ENCODE results near the gene GABRG3.

GABRG3 gene

DNA sequence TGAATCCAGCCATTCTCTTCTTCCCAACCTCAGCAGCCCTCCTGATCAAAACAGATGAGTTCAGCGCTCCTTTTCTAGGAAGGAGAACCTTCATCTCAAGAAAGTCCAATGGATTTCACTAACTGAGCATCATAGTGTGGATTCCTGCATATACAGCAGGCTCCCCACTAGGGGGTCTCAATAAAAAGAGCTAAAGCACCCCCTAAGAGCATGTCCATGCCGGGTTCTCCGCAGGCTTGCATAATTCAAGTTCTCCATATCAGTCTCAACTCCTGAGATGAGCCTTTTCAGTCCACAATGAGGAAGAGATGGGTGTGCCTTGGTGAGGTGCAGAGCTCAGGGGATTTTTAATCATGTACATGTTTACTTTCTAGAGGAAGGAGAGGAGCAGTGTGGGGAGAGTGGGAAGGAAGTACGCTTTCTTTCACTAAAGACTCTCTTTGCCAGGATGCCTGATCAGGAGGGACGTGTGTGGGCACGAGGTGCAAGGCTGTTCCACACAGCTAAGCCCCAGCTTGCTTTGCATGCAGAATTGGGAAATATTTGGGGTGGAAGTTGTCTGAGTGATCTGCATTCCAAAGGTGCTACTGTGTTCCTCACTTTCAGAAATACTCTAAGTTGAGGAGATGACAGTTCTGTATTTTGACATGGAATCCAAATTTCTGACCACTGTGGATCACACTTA lies 564.6 kb downstream of the GABRG3 start:
- DNase-seq, result no peak

GRCh38 chr15:27538325-27538724 lies 567.3 kb downstream of the GABRG3 start:
- no peak for DNase-seq

DNA sequence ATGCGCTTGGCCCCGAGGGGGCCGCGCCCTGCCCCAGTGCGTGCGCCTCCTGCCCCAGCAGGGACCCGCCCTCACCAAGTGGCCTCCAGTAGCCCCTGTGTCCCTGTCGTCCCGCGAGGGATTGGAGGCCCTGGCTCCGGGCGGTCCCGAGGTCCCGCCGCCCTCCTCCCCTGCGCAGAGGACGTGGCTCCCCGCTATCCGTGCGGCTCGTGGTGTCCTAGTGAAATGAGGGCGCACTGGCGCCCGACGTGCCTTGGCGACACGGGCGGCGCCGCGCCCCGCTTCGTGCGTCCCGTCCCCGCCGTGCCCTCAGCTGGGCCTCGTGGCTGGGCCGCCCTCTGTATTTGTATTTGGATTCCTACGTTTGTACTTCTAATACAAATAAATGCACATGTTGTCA lies 570.6 kb downstream of the GABRG3 start:
- no peak for DNase-seq

DNA sequence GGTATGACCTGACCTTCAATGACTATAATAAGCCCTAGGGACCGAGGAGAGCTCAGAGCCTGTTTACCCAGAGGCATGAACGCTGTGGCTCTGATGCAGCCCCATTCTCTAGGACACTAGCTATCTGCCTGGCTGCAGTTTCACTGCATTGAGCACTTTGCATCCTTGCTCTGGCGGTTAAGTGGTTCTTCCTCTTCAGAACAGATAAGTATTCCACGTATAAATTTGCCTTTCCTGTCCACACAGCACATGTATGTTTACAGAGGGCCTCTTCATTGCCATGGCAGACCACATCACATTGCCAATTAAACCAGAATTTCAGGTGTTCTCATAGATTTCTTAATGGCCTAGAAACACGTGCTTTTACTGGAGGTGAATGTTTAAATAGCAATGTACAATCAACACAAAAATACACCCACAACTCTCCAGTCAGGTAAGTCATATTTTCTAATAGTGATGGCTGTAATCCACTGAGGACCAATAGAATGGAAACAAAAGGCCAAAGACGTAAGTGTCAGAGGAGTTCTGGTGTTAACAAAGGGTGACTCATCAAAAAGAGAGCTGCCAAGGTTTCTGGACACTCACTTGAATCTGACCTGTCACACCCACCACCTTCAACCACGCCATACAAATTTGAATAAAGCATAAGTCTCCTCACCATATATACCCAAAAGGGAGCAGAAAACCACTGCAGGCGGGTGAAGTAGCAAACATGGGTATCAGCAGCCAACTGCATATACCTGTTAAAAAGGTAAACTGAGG lies 574.7 kb downstream of the GABRG3 start:
- no peak for DNase-seq

DNA sequence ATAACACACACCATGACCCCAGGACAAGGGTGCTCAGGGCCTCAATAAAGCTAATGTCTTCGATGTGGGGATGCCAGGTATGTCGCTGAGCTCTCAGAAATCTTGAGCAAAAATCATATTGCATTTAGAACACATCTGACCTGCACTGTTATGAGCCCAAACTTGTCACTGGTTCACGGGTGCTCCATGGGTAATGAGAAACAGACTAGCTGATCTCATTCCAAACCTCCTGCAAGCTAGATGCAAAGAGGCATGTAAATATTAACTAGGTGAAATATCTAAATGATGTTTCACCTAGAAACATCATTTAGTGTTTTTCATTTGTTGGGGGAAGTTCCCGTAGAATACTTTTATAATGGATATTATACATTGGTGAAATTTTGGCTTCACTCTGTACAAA lies 578.8 kb downstream of the GABRG3 start:
- no peak for DNase-seq

DNA sequence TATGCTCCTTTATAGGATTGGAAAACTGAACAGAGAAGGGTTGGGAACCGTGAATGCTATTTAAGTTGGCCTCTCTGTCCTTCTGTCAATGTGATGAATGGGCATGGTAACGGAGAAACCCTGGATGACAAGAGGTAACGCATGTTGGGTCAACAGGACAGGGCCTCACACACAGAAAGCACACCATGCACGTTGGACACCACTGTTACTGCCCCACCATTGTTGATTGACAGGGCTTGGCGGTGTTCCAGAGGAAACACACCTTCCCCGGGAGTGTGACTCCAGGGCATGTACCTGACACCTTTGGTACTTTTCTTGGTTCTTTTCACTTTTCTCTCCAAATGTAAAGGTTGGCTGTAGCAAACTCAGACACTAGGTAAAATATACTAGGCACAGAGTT lies 579.7 kb downstream of the GABRG3 start:
- no peak for DNase-seq

DNA sequence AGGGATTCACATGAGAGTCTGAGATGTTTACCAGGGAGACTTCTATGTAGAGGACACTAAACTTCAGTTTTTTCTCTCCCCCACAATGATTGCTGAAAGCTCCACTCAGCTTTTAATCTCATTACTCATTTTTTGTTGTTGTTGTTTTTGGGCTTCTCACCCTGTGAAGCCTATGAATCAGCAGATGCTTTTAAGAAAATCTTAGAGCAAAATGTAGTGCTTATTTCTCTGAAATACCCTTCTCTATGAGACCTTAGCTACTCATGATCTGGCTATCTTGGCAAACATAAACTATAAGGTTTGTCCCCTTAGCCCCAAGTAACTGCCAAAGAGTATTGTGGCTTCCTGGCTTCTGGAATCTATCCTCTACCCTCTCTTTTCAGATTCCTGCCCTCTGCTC lies 590.8 kb downstream of the GABRG3 start:
- no peak for DNase-seq

DNA sequence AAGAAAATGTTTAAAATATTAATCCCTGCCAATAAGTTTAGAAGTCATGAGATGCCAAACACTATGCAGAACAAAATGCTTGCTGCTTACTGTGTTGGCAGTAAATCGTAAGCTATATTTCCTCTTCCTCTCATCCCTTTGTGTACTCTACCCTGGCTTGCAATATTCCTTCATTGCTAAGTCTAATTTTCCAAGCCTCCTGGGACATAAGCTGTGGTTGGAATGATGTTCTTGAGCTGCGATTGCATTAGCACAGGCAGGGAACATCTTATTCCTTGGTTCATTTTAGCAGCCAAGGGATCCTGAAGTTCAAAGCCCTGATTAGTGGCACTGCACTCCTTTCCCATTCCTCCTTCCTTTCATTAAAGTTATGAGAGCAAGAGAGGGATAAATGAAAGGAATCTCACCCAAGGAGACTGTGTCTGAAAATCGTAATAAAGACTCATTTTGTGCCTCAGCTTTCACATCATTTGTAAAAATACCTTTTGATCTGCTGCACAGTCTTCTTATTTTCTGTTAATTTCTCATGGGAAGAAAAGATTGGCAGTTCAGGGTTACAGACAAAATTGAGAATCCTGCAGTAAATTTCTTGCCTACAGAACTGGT lies 592.9 kb downstream of the GABRG3 start:
- no peak for DNase-seq

GRCh38 chr15:27564656-27565055 lies 593.7 kb downstream of the GABRG3 start:
- DNase-seq, result no peak

DNA sequence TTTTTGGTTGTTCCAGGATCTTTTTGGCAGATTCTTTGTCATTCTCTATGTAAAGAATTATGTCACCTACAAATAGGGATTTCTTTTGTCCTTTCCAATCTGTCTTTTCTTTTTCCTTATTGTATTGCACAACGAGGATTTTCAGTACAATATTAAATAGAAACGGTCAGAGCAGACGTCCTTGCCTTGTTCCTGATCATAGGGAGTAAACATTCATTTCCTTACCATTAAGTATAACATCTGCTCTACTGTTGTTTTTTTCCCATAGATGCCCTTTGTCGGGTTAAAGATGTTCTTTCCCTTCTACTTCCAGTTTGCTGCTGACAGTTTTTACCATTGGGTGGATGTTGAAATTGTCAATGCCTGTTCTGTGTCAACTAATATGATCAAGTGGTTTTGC lies 599.8 kb downstream of the GABRG3 start:
- no peak for DNase-seq

GRCh38 chr15:27573805-27574485 lies 603.0 kb downstream of the GABRG3 start:
- DNase-seq, result no peak

- no peak for DNase-seq
These were observed 603.6 kb downstream of the GABRG3 start for GRCh38 chr15:27574541-27575054.

- no peak for DNase-seq
These were observed 604.5 kb downstream of the GABRG3 start for GRCh38 chr15:27575521-27575920.

- no peak for DNase-seq
These were observed 605.6 kb downstream of the GABRG3 start for GRCh38 chr15:27576576-27576975.

DNA sequence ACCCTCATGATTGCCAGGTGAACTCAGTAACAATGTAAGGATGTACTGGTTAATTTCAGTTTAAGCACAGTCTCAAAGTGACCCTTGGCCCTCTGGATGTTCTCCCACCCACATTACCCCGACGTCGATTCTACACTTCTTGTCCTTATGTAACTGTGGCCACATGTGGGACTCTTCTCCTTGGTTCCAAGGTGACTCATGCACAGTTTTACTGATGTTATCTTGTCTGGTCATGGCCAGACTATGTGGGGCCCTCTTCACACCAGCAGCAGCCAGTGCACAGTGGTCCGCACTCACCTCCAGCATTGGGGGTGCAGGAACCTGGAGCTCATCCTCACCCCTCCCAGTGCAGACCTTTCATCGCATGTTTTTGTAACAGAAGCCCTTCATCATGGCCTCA lies 608.8 kb downstream of the GABRG3 start:
- no peak for DNase-seq

GRCh38 chr15:27582726-27583410 lies 611.9 kb downstream of the GABRG3 start:
- DNase-seq, result no peak

DNA sequence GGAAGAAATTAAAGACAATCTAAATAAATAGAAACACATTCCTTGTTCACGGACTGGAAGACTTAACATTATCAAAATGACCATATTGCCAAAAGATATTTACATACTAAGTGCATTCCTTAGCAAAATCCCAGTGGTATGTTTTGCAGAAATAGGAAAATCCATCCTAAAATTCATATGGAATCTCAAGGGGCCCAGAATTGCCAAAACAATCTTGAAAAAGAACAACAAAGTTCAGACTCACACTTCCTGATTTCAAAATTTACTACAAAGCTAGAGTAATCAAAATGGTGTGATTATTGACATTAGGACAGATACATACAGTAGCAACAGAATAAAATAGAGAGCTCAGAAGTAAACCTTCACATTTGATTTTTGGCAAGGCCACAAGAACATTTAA lies 612.7 kb downstream of the GABRG3 start:
- DNase-seq, result no peak

DNA sequence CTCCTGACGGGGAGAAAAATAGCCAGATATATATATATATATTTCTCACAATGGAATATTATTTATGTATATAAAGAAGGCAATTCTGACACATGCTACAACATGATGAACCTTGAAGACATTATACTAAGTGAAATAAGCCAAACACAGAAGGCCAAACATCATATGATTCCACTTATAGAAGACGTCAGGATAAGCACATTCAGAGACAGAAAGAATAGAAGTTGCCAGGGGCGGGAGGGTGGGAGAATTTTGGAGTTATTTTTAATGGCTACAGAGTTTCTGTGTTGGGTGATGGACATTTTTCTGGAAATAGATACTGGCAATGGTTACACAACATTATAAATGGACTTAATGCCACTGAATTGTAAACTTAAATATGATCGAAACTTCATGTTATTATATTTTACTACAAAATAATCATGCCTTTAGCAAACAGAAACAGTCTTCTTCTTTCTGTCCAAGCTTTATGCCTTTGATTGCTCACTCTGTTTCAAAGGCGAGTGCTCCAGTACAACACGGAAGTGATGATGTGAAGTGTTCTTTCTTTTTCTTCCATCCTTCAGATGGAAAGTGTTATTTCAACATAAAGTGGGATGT lies 614.2 kb downstream of the GABRG3 start:
- no peak for DNase-seq

DNA sequence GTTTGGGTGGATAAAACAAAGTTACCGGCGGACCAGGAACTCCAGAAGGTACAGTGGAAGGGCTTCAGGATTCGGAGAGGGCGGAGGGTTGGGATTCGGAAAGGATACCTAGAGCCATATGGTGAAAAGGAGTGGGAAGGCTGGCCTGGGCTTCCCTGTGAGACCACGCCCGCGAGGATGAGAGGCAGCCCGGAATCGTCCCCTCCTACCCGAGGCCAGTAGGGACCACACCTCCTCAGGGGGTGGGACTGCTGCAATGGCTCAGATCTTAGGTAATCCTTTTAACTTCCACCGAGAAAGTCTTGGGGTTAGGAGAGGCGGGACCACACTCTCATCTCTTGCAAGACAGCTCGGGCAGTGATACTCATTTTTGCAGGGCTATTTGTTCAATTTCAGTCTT lies 616.8 kb downstream of the GABRG3 start:
- no peak for DNase-seq

DNA sequence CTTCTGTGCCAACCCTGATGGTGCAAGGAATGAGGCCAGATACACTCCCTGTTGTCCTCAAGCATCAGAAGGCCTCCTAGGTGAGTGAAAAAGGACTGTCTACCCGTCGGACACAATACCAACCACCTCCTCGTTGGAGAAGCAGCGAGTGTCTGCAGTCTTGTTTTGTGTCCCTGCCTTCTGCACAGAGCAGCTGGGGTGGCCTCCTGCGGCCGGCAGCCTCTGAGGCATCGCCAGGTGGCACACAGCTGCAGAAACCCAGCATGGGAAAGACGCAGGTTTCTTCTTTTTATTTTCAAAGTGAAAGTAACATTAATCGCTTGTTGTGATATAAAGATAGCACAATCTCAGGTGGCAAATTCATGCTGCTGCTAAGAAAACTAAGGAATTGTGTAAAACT lies 618.3 kb downstream of the GABRG3 start:
- DNase-seq, result no peak

DNA sequence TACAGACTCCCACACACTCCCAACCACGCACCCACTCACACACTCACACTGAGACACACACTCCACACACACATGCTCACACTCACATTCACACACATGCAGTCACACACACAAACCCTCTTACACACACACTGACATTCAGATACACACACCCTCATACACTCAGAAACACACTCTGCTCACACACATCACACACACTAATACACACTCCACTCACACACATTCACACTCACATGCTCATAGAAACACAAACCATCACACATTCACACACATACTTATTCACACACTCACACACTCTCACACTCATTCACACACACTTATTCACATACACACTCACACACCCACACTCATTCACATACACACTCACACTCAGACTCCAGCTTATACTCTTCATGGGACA lies 618.8 kb downstream of the GABRG3 start:
- DNase-seq, result no peak
